ENCODE measurements around the gene FLNC. TPM values are rescaled to one million over a fixed set of nuclear protein-coding genes. Genes with fewer than 3 reads are reported as not detected.

Gene FLNC
- total and polyA plus RNA-seq, 2 experiments from 2014 or later, result 46.6 to 60.7 TPM

DNA sequence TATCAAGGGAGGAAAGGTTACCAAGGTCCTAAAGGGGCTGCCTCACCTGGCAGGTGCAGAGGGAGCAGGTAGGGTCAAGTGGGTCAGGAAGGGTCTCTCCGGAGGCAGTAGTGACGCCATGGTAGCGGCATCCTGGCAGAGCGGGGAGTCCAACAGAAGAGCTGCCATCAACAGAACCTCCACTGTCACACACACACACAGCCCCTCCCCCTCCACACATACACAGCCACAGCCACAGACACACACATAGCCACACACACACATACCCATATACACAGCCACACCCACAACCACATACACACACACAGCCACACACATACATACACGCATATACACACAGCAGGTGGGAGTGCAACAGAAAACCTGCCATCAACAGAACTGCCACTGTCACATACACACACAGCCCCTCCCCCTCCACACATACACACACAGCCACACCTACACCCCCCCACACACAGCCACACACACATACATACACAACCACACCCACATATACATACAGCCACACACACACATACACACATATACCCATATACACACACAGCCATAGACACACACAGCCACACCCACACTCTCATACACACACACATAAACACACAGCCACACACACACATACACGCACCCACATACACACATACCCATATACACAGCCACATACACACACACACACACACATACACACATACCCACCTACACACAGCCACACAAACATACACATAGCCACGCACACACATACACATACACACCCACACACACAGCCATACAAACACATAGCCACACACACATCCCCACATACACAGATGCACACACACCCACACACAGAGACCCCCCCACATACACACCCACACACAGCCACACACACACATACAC lies 57.2 kb downstream of the FLNC start:
- TF ChIP-seq EZH2phosphoT487 (IDR thresholded peaks at IDR 0.05; ENCODE audit: low read depth, severe bottlenecking, unreplicated experiment) (no peak), EZH2 (IDR thresholded peaks at IDR 0.05; ENCODE audit: borderline replicate concordance) (no peak)
- TF ChIP-seq, protein P1, sequence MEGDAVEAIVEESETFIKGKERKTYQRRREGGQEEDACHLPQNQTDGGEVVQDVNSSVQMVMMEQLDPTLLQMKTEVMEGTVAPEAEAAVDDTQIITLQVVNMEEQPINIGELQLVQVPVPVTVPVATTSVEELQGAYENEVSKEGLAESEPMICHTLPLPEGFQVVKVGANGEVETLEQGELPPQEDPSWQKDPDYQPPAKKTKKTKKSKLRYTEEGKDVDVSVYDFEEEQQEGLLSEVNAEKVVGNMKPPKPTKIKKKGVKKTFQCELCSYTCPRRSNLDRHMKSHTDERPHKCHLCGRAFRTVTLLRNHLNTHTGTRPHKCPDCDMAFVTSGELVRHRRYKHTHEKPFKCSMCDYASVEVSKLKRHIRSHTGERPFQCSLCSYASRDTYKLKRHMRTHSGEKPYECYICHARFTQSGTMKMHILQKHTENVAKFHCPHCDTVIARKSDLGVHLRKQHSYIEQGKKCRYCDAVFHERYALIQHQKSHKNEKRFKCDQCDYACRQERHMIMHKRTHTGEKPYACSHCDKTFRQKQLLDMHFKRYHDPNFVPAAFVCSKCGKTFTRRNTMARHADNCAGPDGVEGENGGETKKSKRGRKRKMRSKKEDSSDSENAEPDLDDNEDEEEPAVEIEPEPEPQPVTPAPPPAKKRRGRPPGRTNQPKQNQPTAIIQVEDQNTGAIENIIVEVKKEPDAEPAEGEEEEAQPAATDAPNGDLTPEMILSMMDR (IDR thresholded peaks at IDR 0.05; ENCODE audit: poor library complexity), result no peak
- H3K9me3 ChIP-seq (ENCODE audit: low read depth), result no peaks in the 10 kb centered on the region
- no peak for DNase-seq (ENCODE audit: low spot score)
- H3K4me3 ChIP-seq, result no peak overlapping the region
- no peak overlapping the region for H2AFZ ChIP-seq
- H3K27me3 ChIP-seq, result peaks cover 5% of the 10 kb centered on the region
- no peaks in the 10 kb centered on the region for H3K9me2 ChIP-seq (replicated peaks; ENCODE audit: insufficient read depth)
- 91% methylated on average over 7 of the region's 7 CpGs for WGBS (ENCODE audit: low lambda C conversion rate, missing lambda C conversion rate)
- no peak overlapping the region for H3K27ac ChIP-seq
- no peaks in the 10 kb centered on the region for H4K20me1 ChIP-seq (ENCODE audit: insufficient read depth, poor library complexity, severe bottlenecking)
- no peak overlapping the region for H3K4me2 ChIP-seq
- no peaks in the 10 kb centered on the region for H3K36me3 ChIP-seq (replicated peaks; ENCODE audit: insufficient read depth, low read depth)
- H3K79me2 ChIP-seq, result no peaks in the 10 kb centered on the region
- no peaks in the 10 kb centered on the region for H3K4me1 ChIP-seq (ENCODE audit: insufficient read depth)

DNA sequence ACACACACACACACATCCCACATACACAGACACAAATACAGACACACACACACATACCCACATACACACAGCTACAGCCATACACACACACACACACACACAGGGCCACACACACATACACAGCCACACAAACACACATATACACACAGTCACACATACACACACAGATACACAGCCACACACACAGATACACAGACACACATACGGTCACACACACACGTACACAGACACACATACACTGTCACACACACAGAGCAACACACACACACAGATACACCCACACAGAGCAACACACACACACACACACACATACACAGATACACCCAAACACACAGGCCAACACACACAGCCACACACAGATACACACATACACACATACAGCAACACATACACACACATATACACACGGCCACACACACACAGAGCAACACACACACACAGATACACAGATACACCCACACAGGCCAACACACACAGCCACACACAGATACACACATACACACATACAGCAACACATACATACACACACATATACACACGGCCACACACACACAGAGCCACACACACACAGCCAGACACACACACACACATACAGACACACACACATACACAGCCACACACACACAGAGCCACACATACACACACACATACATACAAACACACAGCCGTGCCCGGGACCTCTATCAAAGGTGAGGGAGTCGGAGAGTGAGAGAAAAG lies 58.0 kb downstream of the FLNC start:
- Histone ChIP-seq H3K36me3 (replicated peaks; ENCODE audit: insufficient read depth, low read depth) (no peaks in the 10 kb centered on the region), H3K79me2 (no peaks in the 10 kb centered on the region), H3K4me3 (no peak overlapping the region), H4K20me1 (ENCODE audit: insufficient read depth, poor library complexity, severe bottlenecking) (no peaks in the 10 kb centered on the region), H3K9me2 (replicated peaks; ENCODE audit: insufficient read depth) (no peaks in the 10 kb centered on the region), H3K9me3 (ENCODE audit: low read depth) (no peaks in the 10 kb centered on the region), H2AFZ (no peak overlapping the region), H3K27me3 (peaks cover 5% of the 10 kb centered on the region), H3K4me1 (ENCODE audit: insufficient read depth) (no peaks in the 10 kb centered on the region), H3K4me2 (no peak overlapping the region), H3K27ac (no peak overlapping the region)
- WGBS (ENCODE audit: low lambda C conversion rate, missing lambda C conversion rate), result 87% methylated on average over 7 of the region's 7 CpGs
- TF ChIP-seq, protein P1 (IDR thresholded peaks at IDR 0.05; ENCODE audit: poor library complexity), result no peak
- TF ChIP-seq EZH2phosphoT487 (IDR thresholded peaks at IDR 0.05; ENCODE audit: low read depth, severe bottlenecking, unreplicated experiment), result no peak
- no peak for TF ChIP-seq EZH2 (IDR thresholded peaks at IDR 0.05; ENCODE audit: borderline replicate concordance)
- DNase-seq (ENCODE audit: low spot score), result no peak

DNA sequence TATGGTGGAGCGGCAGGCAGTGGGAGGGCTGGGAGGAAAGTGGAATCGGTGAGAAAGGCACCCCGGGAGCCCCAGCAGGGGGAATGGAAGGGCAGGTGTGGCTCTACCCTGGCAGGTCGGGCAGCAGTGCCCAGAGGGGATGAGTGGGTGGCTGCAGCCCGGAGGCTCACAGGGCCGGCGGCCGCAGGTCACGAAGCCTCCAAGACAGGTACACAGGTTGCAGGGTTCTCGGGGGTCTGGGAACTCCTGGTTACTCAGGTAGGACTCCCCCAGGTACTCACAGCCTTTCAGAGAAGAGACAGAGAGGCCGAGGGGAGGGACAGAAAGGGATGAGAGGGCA lies 58.5 kb downstream of the FLNC start:
- TF ChIP-seq, protein P1 (IDR thresholded peaks at IDR 0.05; ENCODE audit: poor library complexity), result no peak
- no peak for TF ChIP-seq EZH2phosphoT487 (IDR thresholded peaks at IDR 0.05; ENCODE audit: low read depth, severe bottlenecking, unreplicated experiment)
- no peak for TF ChIP-seq EZH2 (IDR thresholded peaks at IDR 0.05; ENCODE audit: borderline replicate concordance)
- Histone ChIP-seq H3K9me3 (ENCODE audit: low read depth) (no peaks in the 10 kb centered on the region), H3K36me3 (replicated peaks; ENCODE audit: insufficient read depth, low read depth) (no peaks in the 10 kb centered on the region), H3K4me2 (no peak overlapping the region), H3K79me2 (no peaks in the 10 kb centered on the region), H4K20me1 (ENCODE audit: insufficient read depth, poor library complexity, severe bottlenecking) (no peaks in the 10 kb centered on the region), H3K4me3 (no peak overlapping the region), H3K27me3 (peaks cover 5% of the 10 kb centered on the region), H3K27ac (no peak overlapping the region), H3K9me2 (replicated peaks; ENCODE audit: insufficient read depth) (no peaks in the 10 kb centered on the region), H2AFZ (no peak overlapping the region), H3K4me1 (ENCODE audit: insufficient read depth) (no peaks in the 10 kb centered on the region)
- 80% methylated on average over 11 of the region's 11 CpGs for WGBS (ENCODE audit: low lambda C conversion rate, missing lambda C conversion rate)
- no peak for DNase-seq (ENCODE audit: low spot score)

Data from hepatocyte (in vitro differentiated cells).